Activated gamma-delta T cell treated with Interleukin-2 at 50 U/mL for 16 hours (primary cell): ENCODE results near the gene ADH1B.
"Not testable (repeated sequence)": the region's sequence is repeated elsewhere in the genome, so short reads cannot be mapped to it uniquely, and the experiment has no call there.

Experiments used
- DNase-seq: peaks from one replicate; pipeline ENCODE4 v3.0.0-alpha.2; 2020

Gene ADH1B

GRCh38 chr4:99323756-99324155 lies 2.6 kb upstream of the ADH1B start:
- no peak for DNase-seq

- DNase-seq = not testable (repeated sequence)
Measured at GRCh38 chr4:99317811-99318210, 3.4 kb downstream of the ADH1B start.

GRCh38 chr4:99317354-99317753 lies 3.8 kb downstream of the ADH1B start:
- DNase-seq = no peak

GRCh38 chr4:99315839-99316238 lies 5.4 kb downstream of the ADH1B start:
- no peak for DNase-seq

- DNase-seq = no peak
Measured at GRCh38 chr4:99314211-99314610, 7.0 kb downstream of the ADH1B start.

- DNase-seq = no peak
Measured at GRCh38 chr4:99310389-99310788, 10.8 kb downstream of the ADH1B start.

GRCh38 chr4:99305638-99306400 lies 15.4 kb downstream of the ADH1B start:
- no peak for DNase-seq

- no peak for DNase-seq
Measured at GRCh38 chr4:99301376-99302164, 19.6 kb downstream of the ADH1B start.

- no peak for DNase-seq
Measured at GRCh38 chr4:99300934-99301333, 20.3 kb downstream of the ADH1B start.

- DNase-seq = no peak
Measured at GRCh38 chr4:99293357-99293756, 27.8 kb downstream of the ADH1B start.

- no peak for DNase-seq
Measured at GRCh38 chr4:99290848-99291786, 30.1 kb downstream of the ADH1B start, which contains the start of gene ADH1A. Gene ADH1A (minus strand): TSS chr4:99290985. CDS start chr4:99290914, 71 bp downstream.

- DNase-seq = no peak
Measured at GRCh38 chr4:99285387-99285786, 35.8 kb downstream of the ADH1B start.

GRCh38 chr4:99282731-99283130 lies 38.5 kb downstream of the ADH1B start:
- no peak for DNase-seq

GRCh38 chr4:99281261-99281660 lies 39.9 kb downstream of the ADH1B start:
- DNase-seq = no peak

- DNase-seq = no peak
Measured at GRCh38 chr4:99276417-99276816, 44.8 kb downstream of the ADH1B start.

- no peak for DNase-seq
Measured at GRCh38 chr4:99275885-99276284, 45.3 kb downstream of the ADH1B start.

- no peak for DNase-seq
Measured at GRCh38 chr4:99275050-99275449, 46.2 kb downstream of the ADH1B start.

GRCh38 chr4:99273704-99274103 lies 47.5 kb downstream of the ADH1B start:
- DNase-seq = no peak

- DNase-seq = no peak
Measured at GRCh38 chr4:99264927-99265326, 56.3 kb downstream of the ADH1B start.
